GM21381 (cell line): ENCODE measurements around the gene DHRS13.
"Not testable (repeated sequence)": the region's sequence is repeated elsewhere in the genome, so short reads cannot be mapped to it uniquely, and the experiment has no call there.

ENCODE experiments used
- ATAC-seq: cut with Tn5 transposase; IDR thresholded peaks from one replicate; pipeline ENCODE4 v1.9.1; 2021; ENCODE audit warnings: mild to moderate bottlenecking, moderate library complexity; ENCODE audit not compliant: unreplicated experiment

Gene DHRS13

GRCh38 chr17:28937044-28937729 is 34.3 kb upstream of the DHRS13 start:
- ATAC-seq, result no peak

GRCh38 chr17:28935744-28936460 is 33.0 kb upstream of the DHRS13 start:
- no peak for ATAC-seq

- not testable (repeated sequence) for ATAC-seq
These were observed 31.6 kb upstream of the DHRS13 start for GRCh38 chr17:28934508-28934907.

GRCh38 chr17:28929787-28930186 is 26.9 kb upstream of the DHRS13 start:
- ATAC-seq, result no peak

- ATAC-seq, result no peak
These were observed 25.2 kb upstream of the DHRS13 start for GRCh38 chr17:28928061-28928460.

- ATAC-seq, result no peak
These were observed 23.9 kb upstream of the DHRS13 start for GRCh38 chr17:28926786-28927185.

GRCh38 chr17:28926366-28926765 is 23.5 kb upstream of the DHRS13 start:
- ATAC-seq, result no peak

- ATAC-seq, result no peak
These were observed 23.1 kb upstream of the DHRS13 start for GRCh38 chr17:28925912-28926365.

- no peak for ATAC-seq
These were observed 17.3 kb upstream of the DHRS13 start for GRCh38 chr17:28920201-28920600.

GRCh38 chr17:28918295-28918694 is 15.4 kb upstream of the DHRS13 start:
- ATAC-seq, result no peak

GRCh38 chr17:28917465-28917864 is 14.6 kb upstream of the DHRS13 start:
- ATAC-seq, result no peak

- no peak for ATAC-seq
These were observed 14.2 kb upstream of the DHRS13 start for GRCh38 chr17:28917029-28917428.

GRCh38 chr17:28916302-28916934 is 13.5 kb upstream of the DHRS13 start:
- no peak for ATAC-seq

GRCh38 chr17:28912938-28913333 is 10.1 kb upstream of the DHRS13 start:
- ATAC-seq, result no peak

- ATAC-seq, result no peak
These were observed 9.5 kb upstream of the DHRS13 start for GRCh38 chr17:28912281-28912937.

- no peak for ATAC-seq
These were observed 8.6 kb upstream of the DHRS13 start for GRCh38 chr17:28911411-28912045.

GRCh38 chr17:28910534-28910933 is 7.7 kb upstream of the DHRS13 start:
- ATAC-seq, result no peak

GRCh38 chr17:28908640-28909167 is 5.8 kb upstream of the DHRS13 start:
- ATAC-seq, result no peak

- ATAC-seq, result no peak
These were observed 5.0 kb upstream of the DHRS13 start for GRCh38 chr17:28907709-28908475.
